GM10266 (cell line): Measurements from ENCODE around the gene PDZRN3.

Experiments used
- DNase-seq: peaks from one replicate; pipeline ENCODE4 v3.0.0; 2012; ENCODE audit errors: extremely low spot score
- TF ChIP-seq, protein P1 (sequence below): IDR thresholded peaks from 2 replicates; pipeline ENCODE4 v1.5.1; 2012; ENCODE audit warnings: mild to moderate bottlenecking, low read depth; ENCODE audit not compliant: control insufficient read depth, insufficient read depth; ENCODE audit errors: missing control alignments

The PDZRN3 gene

DNA sequence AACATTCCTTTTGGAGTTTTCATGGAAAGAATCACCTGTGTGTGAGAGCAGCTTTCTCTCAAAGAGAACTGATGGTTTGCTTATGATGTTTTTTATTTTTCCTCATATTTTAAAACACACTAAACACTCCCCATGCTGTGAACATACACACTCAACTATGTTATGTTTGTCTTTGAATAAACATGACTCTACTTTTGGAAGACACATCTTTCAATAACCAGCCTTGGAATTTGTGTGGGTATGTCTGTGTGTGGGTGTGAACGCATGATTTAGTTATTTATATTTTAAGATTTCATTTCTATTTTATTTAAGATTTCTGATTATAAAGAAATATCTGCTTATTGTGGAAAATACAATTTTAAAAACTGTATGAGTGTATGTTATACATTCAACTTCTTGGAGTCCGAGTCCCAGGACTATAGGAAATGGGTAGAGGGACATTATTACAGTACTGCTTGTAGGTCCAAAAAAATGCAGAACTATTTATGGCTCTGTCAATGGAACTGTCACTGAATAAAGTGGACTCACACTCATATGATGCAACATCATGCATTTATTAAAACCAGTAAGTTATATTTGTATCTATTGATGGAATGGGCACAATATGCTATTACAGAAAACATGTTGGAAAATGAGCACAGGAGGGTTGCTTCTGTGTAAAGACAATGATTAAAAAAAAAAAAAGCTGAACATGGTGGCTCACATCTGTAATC, 43.5 kb downstream of the PDZRN3 start:
- DNase-seq, result no peak
- TF ChIP-seq, protein P1, sequence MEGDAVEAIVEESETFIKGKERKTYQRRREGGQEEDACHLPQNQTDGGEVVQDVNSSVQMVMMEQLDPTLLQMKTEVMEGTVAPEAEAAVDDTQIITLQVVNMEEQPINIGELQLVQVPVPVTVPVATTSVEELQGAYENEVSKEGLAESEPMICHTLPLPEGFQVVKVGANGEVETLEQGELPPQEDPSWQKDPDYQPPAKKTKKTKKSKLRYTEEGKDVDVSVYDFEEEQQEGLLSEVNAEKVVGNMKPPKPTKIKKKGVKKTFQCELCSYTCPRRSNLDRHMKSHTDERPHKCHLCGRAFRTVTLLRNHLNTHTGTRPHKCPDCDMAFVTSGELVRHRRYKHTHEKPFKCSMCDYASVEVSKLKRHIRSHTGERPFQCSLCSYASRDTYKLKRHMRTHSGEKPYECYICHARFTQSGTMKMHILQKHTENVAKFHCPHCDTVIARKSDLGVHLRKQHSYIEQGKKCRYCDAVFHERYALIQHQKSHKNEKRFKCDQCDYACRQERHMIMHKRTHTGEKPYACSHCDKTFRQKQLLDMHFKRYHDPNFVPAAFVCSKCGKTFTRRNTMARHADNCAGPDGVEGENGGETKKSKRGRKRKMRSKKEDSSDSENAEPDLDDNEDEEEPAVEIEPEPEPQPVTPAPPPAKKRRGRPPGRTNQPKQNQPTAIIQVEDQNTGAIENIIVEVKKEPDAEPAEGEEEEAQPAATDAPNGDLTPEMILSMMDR, result no peak

DNA sequence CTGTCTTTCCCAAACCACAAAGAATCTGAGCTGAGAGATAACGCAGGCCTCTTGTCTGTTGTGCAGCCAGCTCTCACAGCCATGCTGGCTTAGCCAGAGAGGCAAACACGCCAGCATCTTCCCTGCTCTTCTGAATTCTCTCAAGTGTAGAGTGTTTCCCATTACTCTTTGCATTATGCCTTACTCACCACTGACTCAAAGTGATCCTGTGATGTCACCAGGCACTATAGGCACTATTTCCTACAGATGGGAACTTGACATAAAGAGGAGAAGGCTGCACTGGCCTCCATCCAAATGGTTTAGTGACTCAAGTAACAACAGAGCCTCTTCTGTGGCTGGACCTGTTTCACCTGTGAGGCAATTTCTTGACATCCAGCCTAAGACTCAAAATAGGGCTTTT, 44.4 kb downstream of the PDZRN3 start:
- TF ChIP-seq, protein P1, result no peak
- DNase-seq, result no peak

- no peak for DNase-seq
- TF ChIP-seq, protein P1, result no peak
These were observed 47.0 kb downstream of the PDZRN3 start for GRCh38 chr3:73577704-73578103.

GRCh38 chr3:73576999-73577461, 47.7 kb downstream of the PDZRN3 start:
- TF ChIP-seq, protein P1, result no peak
- DNase-seq, result no peak

- TF ChIP-seq, protein P1, result no peak
- DNase-seq, result no peak
These were observed 48.8 kb downstream of the PDZRN3 start for GRCh38 chr3:73575953-73576352.

DNA sequence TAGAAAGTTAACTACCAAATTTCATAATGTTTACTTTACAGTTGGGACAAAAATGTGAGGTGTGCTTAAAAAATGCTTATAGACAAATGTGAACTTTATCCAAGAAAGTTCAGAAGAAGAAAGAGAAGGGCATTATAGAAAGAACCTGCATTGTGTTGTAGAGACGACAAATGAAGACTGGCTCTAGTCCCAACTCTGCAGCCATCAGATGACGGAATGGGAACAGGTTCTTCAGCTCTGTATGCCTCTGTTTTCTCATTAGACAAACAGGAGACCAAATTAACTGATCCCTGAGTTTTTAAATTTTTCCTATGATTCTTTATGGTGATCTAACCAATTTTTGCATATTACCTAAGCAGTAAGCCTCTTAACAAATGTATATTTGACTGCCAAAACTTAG, 49.2 kb downstream of the PDZRN3 start:
- TF ChIP-seq, protein P1, result no peak
- DNase-seq, result no peak

GRCh38 chr3:73573204-73573603, 51.5 kb downstream of the PDZRN3 start:
- no peak for DNase-seq
- TF ChIP-seq, protein P1, result no peak
